Peyer's patch (tissue), 4 donors: ENCODE data around the gene PARD6B. TPM values are rescaled to one million over a fixed set of nuclear protein-coding genes. Genes with fewer than 3 reads are reported as not detected.
"Not testable (repeated sequence)": the region's sequence is repeated elsewhere in the genome, so short reads cannot be mapped to it uniquely, and the experiment has no call there.

Source experiments
- DNase-seq, 3 donors: peaks; one replicate each; pipeline ENCODE4 v3.0.0-alpha.2; 2017 to 2019
- H3K27ac ChIP-seq, 4 donors: fragments of 200-600 bp; sonication (generic); one replicate each; pipeline ENCODE4 v1.5.1; 2016 to 2019
- H3K27me3 ChIP-seq, 2 donors: fragments of 200-600 bp; sonication (generic); one replicate each; pipeline ENCODE4 v1.5.1; 2019
- H3K36me3 ChIP-seq, 3 donors: fragments of 200-600 bp; sonication (generic); one replicate each; pipeline ENCODE4 v1.5.1; 2016 to 2019
- H3K4me1 ChIP-seq, 4 donors: fragments of 200-600 bp; sonication (generic); one replicate each; pipeline ENCODE4 v1.5.1; 2016 to 2019
- H3K4me3 ChIP-seq, 4 donors: fragments of 200-600 bp; sonication (generic); 1 replicate in 3 of 4; 2 replicates in 1 of 4; pipeline ENCODE4 v1.5.1; 2016 to 2019; ENCODE audit warnings: mild to moderate bottlenecking in 1 of 4
- H3K9me3 ChIP-seq, 4 donors: fragments of 200-600 bp; sonication (generic); one replicate each; pipeline ENCODE4 v1.5.1; 2016 to 2019; ENCODE audit warnings: mild to moderate bottlenecking in 1 of 4
- POLR2A ChIP-seq, 2 donors: fragments of 450-650 bp; IDR thresholded peaks; one replicate each; pipeline ENCODE4 v1.5.1; 2017; ENCODE audit warnings: antibody characterized with exemption in 2 of 2, mild to moderate bottlenecking in 2 of 2, moderate library complexity in 2 of 2
- total RNA-seq, 4 donors: library from RNA; depleted of rRNA; stranded (reverse); fragments of >200 nt; gene quantifications; one replicate each; pipeline ENCODE4 v1.1.0, GENCODE V29; 2016
- TF ChIP-seq, protein P1 (sequence below), 6 experiments: fragments of 450-650 bp in 4 of 6; fragments of 200-600 bp in 2 of 6; sonication (generic) in 1 of 6; IDR thresholded peaks; one replicate each; pipeline ENCODE4 v1.5.1; 2017 to 2019; ENCODE audit warnings: antibody characterized with exemption in 6 of 6, mild to moderate bottlenecking in 3 of 6, moderate library complexity in 1 of 6

PARD6B gene
- total RNA-seq, 4 donors from 2014 or later = 6.6 to 27.0 (median 18.4) TPM

GRCh38 chr20:50772420-50773185 lies 41.2 kb downstream of the PARD6B start:
- no peaks in the 10 kb centered on the region for H3K36me3 ChIP-seq
- DNase-seq = peak in 2 of 3 donors; percentile 14 to 24
- H3K27ac ChIP-seq = no peak overlapping the region
- no peak overlapping the region for H3K4me3 ChIP-seq
- no peaks in the 10 kb centered on the region for H3K9me3 ChIP-seq
- H3K4me1 ChIP-seq = no peaks in the 10 kb centered on the region
- no peaks in the 10 kb centered on the region for H3K27me3 ChIP-seq
- TF ChIP-seq POLR2A (IDR thresholded peaks at IDR 0.05) = no peak
- TF ChIP-seq, protein P1, sequence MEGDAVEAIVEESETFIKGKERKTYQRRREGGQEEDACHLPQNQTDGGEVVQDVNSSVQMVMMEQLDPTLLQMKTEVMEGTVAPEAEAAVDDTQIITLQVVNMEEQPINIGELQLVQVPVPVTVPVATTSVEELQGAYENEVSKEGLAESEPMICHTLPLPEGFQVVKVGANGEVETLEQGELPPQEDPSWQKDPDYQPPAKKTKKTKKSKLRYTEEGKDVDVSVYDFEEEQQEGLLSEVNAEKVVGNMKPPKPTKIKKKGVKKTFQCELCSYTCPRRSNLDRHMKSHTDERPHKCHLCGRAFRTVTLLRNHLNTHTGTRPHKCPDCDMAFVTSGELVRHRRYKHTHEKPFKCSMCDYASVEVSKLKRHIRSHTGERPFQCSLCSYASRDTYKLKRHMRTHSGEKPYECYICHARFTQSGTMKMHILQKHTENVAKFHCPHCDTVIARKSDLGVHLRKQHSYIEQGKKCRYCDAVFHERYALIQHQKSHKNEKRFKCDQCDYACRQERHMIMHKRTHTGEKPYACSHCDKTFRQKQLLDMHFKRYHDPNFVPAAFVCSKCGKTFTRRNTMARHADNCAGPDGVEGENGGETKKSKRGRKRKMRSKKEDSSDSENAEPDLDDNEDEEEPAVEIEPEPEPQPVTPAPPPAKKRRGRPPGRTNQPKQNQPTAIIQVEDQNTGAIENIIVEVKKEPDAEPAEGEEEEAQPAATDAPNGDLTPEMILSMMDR (IDR thresholded peaks at IDR 0.05) = no peak

DNA sequence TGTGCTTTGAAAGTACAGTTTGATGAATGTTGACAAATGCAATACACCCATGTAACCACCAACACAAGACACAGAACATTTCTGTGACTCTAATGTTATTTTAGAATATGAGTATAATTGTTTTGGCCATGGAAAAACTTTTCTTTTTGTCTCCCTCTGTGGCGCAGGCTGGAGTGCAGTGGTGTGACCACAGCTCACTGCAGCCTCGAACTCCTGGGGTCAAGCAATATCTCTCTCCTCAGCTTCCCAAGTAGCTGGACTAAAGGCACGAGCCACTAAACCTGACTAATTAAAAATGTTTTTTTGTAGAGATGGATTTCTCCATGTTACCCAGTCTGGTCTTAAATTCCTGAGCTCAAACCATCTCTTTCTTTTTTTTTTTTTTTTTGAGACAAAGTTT lies 43.1 kb downstream of the PARD6B start:
- Histone ChIP-seq H3K27ac (no peak overlapping the region), H3K4me3 (no peak overlapping the region), H3K27me3 (no peaks in the 10 kb centered on the region), H3K9me3 (no peaks in the 10 kb centered on the region), H3K36me3 (no peaks in the 10 kb centered on the region), H3K4me1 (no peaks in the 10 kb centered on the region)
- TF ChIP-seq, protein P1 (IDR thresholded peaks at IDR 0.05) = no peak
- TF ChIP-seq POLR2A (IDR thresholded peaks at IDR 0.05) = no peak
- DNase-seq = peak in 1 of 3 donors; percentile 1

DNA sequence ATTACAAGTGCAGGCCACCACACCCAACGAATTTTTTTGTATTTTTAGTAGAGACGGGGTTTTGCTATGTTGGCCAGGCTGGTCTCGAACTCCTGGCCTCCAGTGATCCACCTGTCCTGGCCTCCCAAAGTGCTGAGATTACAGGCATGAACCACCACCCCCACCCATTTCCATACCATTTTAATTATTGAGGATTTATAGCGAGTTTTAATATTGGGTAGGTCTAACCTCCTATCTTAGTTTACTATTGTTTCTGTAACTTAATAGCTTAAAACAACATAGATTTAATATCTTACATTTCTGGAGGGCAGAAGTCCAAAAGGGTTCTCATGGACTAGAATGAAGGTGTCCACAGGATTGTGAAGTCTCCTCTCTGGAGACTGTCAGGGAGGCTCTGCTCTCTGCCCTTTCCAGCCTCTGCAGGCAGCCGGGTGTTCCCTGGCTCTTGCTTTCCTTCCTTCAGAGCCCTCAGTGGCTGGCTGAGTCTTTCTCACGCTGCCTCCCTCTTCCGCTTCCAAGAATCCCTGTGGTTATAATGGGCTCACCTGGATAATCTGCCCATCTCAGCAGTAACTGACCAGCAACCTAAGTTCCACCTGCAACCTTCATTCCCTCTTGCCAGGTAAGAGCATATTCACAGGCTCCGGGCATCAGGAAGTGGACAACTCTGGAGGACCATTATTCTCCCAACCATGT lies 44.9 kb downstream of the PARD6B start:
- Histone ChIP-seq H3K4me1 (no peaks in the 10 kb centered on the region), H3K27me3 (no peaks in the 10 kb centered on the region), H3K4me3 (no peak overlapping the region), H3K27ac (no peak overlapping the region), H3K9me3 (no peaks in the 10 kb centered on the region), H3K36me3 (no peaks in the 10 kb centered on the region)
- peak in 2 of 3 donors; percentile 11 to 13 for DNase-seq
- no peak for TF ChIP-seq POLR2A (IDR thresholded peaks at IDR 0.05)
- TF ChIP-seq, protein P1 (IDR thresholded peaks at IDR 0.05) = no peak

DNA sequence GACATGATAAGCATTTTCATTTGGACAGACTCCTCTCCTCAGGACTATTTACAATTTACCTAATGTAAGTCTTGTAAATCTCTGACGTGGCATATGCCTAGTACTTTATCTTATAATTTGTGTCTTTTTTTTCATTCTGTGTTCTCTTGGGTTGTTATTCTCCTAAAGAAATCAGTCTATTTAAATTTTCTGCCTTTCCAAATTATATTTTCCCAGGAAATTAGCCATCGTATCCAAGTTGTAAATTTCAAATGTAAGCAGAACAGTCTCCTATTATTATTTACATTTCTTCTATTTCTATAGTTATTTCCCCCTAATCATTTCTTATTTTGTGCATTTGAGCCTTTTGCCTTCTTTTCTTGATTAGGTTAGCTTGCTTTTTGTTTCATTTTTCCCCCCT lies 46.0 kb downstream of the PARD6B start:
- Histone ChIP-seq H3K4me3 (no peak overlapping the region), H3K36me3 (no peaks in the 10 kb centered on the region), H3K9me3 (no peaks in the 10 kb centered on the region), H3K4me1 (no peaks in the 10 kb centered on the region), H3K27me3 (no peaks in the 10 kb centered on the region), H3K27ac (no peak overlapping the region)
- TF ChIP-seq POLR2A (IDR thresholded peaks at IDR 0.05) = no peak
- TF ChIP-seq, protein P1 (IDR thresholded peaks at IDR 0.05) = no peak
- DNase-seq = no peak

DNA sequence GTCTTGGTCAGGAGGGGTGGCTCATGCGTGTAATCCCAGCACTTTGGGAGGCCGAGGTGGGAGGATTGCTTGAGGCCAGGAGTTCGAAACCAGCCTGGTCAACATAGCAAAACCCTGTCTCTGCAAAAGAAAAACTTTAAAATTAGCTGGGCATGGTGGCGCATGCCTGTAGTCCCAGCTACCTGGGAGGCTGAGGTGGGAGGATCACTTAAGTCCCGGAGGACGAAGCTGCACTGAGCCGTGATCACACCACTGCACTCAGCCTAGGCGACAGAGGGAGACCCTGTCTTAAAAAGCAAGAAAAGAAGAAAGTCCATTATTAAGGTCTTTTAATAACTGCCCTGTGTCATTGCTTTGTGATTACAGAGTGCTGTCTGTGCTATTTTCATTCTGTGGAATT lies 47.6 kb downstream of the PARD6B start:
- H3K4me1 ChIP-seq, H3K9me3 ChIP-seq: not testable (repeated sequence)

DNA sequence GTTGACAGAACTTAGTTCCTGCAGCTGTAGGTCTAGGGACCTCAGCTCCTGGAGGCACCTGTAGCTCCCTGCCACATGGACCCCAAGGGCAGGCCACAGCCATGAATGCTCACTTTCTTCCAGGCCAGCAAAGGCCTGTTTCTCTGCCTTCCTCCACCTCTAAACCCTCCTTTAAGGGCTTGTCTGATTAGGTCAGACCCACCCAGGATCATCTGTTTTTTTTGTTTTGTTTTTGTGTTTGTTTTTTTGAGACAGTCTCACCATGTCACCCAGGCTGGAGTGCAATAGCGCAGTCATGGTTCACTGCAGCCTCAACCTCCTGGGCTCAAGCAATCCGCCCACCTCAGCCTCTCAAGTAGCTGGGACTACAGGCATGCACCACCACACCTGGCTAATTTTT lies 52.0 kb downstream of the PARD6B start:
- no peak for DNase-seq
- H3K27me3 ChIP-seq = no peaks in the 10 kb centered on the region
- TF ChIP-seq, protein P1 (IDR thresholded peaks at IDR 0.05) = no peak
- TF ChIP-seq POLR2A (IDR thresholded peaks at IDR 0.05) = no peak

More for the DNA sequence above, 47.6 kb downstream of the PARD6B start:
- not testable (repeated sequence) for H3K27ac ChIP-seq, H3K36me3 ChIP-seq, H3K27me3 ChIP-seq, H3K4me3 ChIP-seq, DNase-seq

More for the DNA sequence above, 52.0 kb downstream of the PARD6B start:
- Histone ChIP-seq H3K9me3 (no peaks in the 10 kb centered on the region), H3K4me1 (no peaks in the 10 kb centered on the region), H3K27ac (no peak overlapping the region), H3K36me3 (no peaks in the 10 kb centered on the region), H3K4me3 (no peak overlapping the region)
